ENCODE data around the gene PLEKHG5.
"Not testable (repeated sequence)": the region's sequence is repeated elsewhere in the genome, so short reads cannot be mapped to it uniquely, and the experiment has no call there.

Gene PLEKHG5

GRCh38 chr1:6461538-6462411 is 29.7 kb downstream of the PLEKHG5 start:
- DNase-seq, result no peak

GRCh38 chr1:6461051-6461530 is 30.4 kb downstream of the PLEKHG5 start:
- DNase-seq, result no peak

- peak; percentile 84 for DNase-seq
These were observed 31.0 kb downstream of the PLEKHG5 start for GRCh38 chr1:6460301-6461050.

- DNase-seq, result peak; percentile 20
These were observed 31.6 kb downstream of the PLEKHG5 start for GRCh38 chr1:6459850-6460265.

GRCh38 chr1:6456800-6457466 is 34.5 kb downstream of the PLEKHG5 start:
- DNase-seq, result no peak

- DNase-seq, result not testable (repeated sequence)
These were observed 35.5 kb downstream of the PLEKHG5 start for GRCh38 chr1:6455752-6456520.

GRCh38 chr1:6454856-6455751 is 36.4 kb downstream of the PLEKHG5 start:
- DNase-seq, result no peak

GRCh38 chr1:6453895-6454855 is 37.3 kb downstream of the PLEKHG5 start:
- DNase-seq, result not testable (repeated sequence)

GRCh38 chr1:6450943-6451373 is 40.5 kb downstream of the PLEKHG5 start:
- DNase-seq, result no peak

GRCh38 chr1:6450486-6450885 is 41.0 kb downstream of the PLEKHG5 start:
- not testable (repeated sequence) for DNase-seq

GRCh38 chr1:6450005-6450450 is 41.4 kb downstream of the PLEKHG5 start:
- no peak for DNase-seq

GRCh38 chr1:6448749-6449631 is 42.5 kb downstream of the PLEKHG5 start:
- DNase-seq, result no peak

- DNase-seq, result peak; percentile 39
These were observed 43.4 kb downstream of the PLEKHG5 start for GRCh38 chr1:6447818-6448748.

GRCh38 chr1:6447016-6447817 is 44.2 kb downstream of the PLEKHG5 start:
- no peak for DNase-seq

- DNase-seq, result no peak
These were observed 44.8 kb downstream of the PLEKHG5 start for GRCh38 chr1:6446665-6447015.

GRCh38 chr1:6445929-6446328 is 45.5 kb downstream of the PLEKHG5 start:
- DNase-seq, result not testable (repeated sequence)

Measured in effector CD8-positive, alpha-beta T cell (primary cell).